GM12878 (cell line): Measurements from ENCODE around the gene FHOD3. TPM values are rescaled to one million over a fixed set of nuclear protein-coding genes. Genes with fewer than 3 reads are reported as not detected.

ENCODE experiments used
- ATAC-seq: fragments of 200-7000 bp; cut with Tn5 transposase; 3 replicates; pipeline ENCODE4 v1.9.1; 2020; ENCODE audit warnings: mild to moderate bottlenecking, moderate library complexity
- BruUV-seq: library from RNA; stranded (reverse); fragments of 400-500 nt; replicated peaks from 2 replicates; lab custom pipeline; 2021; lab: Mats Ljungman, UMichigan
- CTCF ChIA-PET: fragments of 300-600 bp; sonication (Branson Sonifier 250); formaldehyde crosslinking; extraction: SDS; loops from one replicate; lab custom pipeline; 2021; ENCODE audit warnings: inconsistent platforms; lab: Yijun Ruan, JAX
- POLR2A ChIA-PET: fragments of 350-600 bp; formaldehyde crosslinking; extraction: SDS; loops from one replicate; lab custom pipeline; 2021; ENCODE audit warnings: inconsistent platforms; lab: Charles Lee
- RAD21 ChIA-PET: fragments of 300-600 bp; sonication (Branson Sonifier 250); formaldehyde crosslinking; loops from one replicate; lab custom pipeline; 2023; ENCODE audit warnings: antibody characterized with exemption; ENCODE audit not compliant: unreplicated experiment; lab: Charles Lee
- SMC1A ChIA-PET: fragments of 300-600 bp; sonication (Branson Sonifier 250); formaldehyde crosslinking; loops from one replicate; lab custom pipeline; 2023; ENCODE audit not compliant: unreplicated experiment, uncharacterized antibody; lab: Charles Lee
- DNase-seq: peaks from one replicate; pipeline ENCODE4 v3.0.0-alpha.2; 2011; ENCODE audit warnings: low read depth, low spot score
- FAIRE-seq: peaks from 3 replicates; lab custom pipeline; 2011; peaks lifted over from hg19 to GRCh38; lab: Jason Lieb, UNC
- H2AFZ ChIP-seq: 2 replicates; pipeline ENCODE4 v1.6.0; 2011; ENCODE audit warnings: low read depth, low read length, control low read depth; ENCODE audit not compliant: control insufficient read depth
- H3K27ac ChIP-seq: 2 replicates; pipeline ENCODE4 v1.5.1; 2011; ENCODE audit warnings: control low read depth; ENCODE audit not compliant: control insufficient read depth, insufficient read depth
- H3K27me3 ChIP-seq, 2 experiments: replicated peaks in 1 of 2; 2 replicates each; pipeline versions ENCODE4 v1.6.0 to v1.6.1; 2011; ENCODE audit warnings: low read length in 1 of 2; ENCODE audit not compliant: control insufficient read depth in 2 of 2, insufficient read depth in 2 of 2
- H3K36me3 ChIP-seq, 2 experiments: 2 replicates each; pipeline ENCODE4 v1.5.1; 2011; ENCODE audit warnings: low read length in 1 of 2; ENCODE audit not compliant: control insufficient read depth in 2 of 2, insufficient read depth in 2 of 2
- H3K4me1 ChIP-seq: 2 replicates; pipeline ENCODE4 v1.6.1; 2011; ENCODE audit warnings: mild to moderate bottlenecking, low read length, moderate library complexity, mixed read lengths; ENCODE audit not compliant: control insufficient read depth, insufficient read depth
- H3K4me2 ChIP-seq: 2 replicates; pipeline ENCODE4 v1.6.0; 2011; ENCODE audit warnings: control low read depth; ENCODE audit not compliant: control insufficient read depth, insufficient read depth
- H3K4me3 ChIP-seq: fragments of 200-600 bp; sonication (generic); 2 replicates; pipeline ENCODE4 v1.5.1; 2016
- H3K79me2 ChIP-seq: 2 replicates; pipeline ENCODE4 v1.6.0; 2011; ENCODE audit warnings: low read length; ENCODE audit not compliant: control insufficient read depth, insufficient read depth
- H3K9ac ChIP-seq: 2 replicates; pipeline ENCODE4 v1.8.0; 2011; ENCODE audit warnings: low read length, control low read depth, mixed read lengths; ENCODE audit not compliant: control insufficient read depth, insufficient read depth
- H3K9me3 ChIP-seq: replicated peaks from 3 replicates; pipeline ENCODE4 v1.5.1; 2011; ENCODE audit warnings: mild to moderate bottlenecking, low read length; ENCODE audit not compliant: control insufficient read depth, insufficient read depth
- H4K20me1 ChIP-seq: 2 replicates; pipeline ENCODE4 v1.6.0; 2011; ENCODE audit not compliant: control insufficient read depth, insufficient read depth
- ASH2L ChIP-seq: fragments of 300-600, 200-600 bp; sonication (generic); IDR thresholded peaks from 2 replicates; pipeline ENCODE4 v1.6.1; 2017; ENCODE audit warnings: low read depth, mild to moderate bottlenecking, borderline replicate concordance
- CHD1 ChIP-seq: IDR thresholded peaks from 2 replicates; pipeline ENCODE4 v1.6.1; 2012; ENCODE audit warnings: low read depth, low read length, improper control_type of control experiment
- EED ChIP-seq: sonication (generic); IDR thresholded peaks from 2 replicates; pipeline ENCODE4 v1.6.1; 2016; ENCODE audit warnings: antibody characterized with exemption, low read depth
- ESRRA ChIP-seq: IDR thresholded peaks from 2 replicates; pipeline ENCODE4 v1.6.1; 2012; ENCODE audit warnings: mild to moderate bottlenecking, low read length, improper control_type of control experiment
- IRF4 ChIP-seq: IDR thresholded peaks from 2 replicates; pipeline ENCODE4 v1.6.1; 2011; ENCODE audit warnings: low read depth, low read length
- MTA3 ChIP-seq: IDR thresholded peaks from 2 replicates; pipeline ENCODE4 v1.6.1; 2012; ENCODE audit warnings: low read length, inconsistent platforms, borderline replicate concordance
- NR2C2 ChIP-seq: IDR thresholded peaks from 2 replicates; pipeline ENCODE4 v1.6.1; 2011; ENCODE audit warnings: borderline replicate concordance, low read depth; ENCODE audit not compliant: control insufficient read depth, insufficient read length
- NRF1 ChIP-seq: conservative IDR thresholded peaks from 2 replicates; pipeline ENCODE4 v1.6.1; 2011; ENCODE audit warnings: mild to moderate bottlenecking, low read depth, low read length, improper control_type of control experiment
- POLR2AphosphoS2 ChIP-seq: IDR thresholded peaks from 2 replicates; pipeline ENCODE4 v1.6.1; 2011; ENCODE audit warnings: low read depth, mild to moderate bottlenecking, low read length, improper control_type of control experiment, moderate library complexity
- SIN3A ChIP-seq: IDR thresholded peaks from 2 replicates; pipeline ENCODE4 v1.6.1; 2012; ENCODE audit warnings: low read depth, low read length, improper control_type of control experiment
- TCF7 ChIP-seq: IDR thresholded peaks from 2 replicates; pipeline ENCODE4 v1.6.1; 2014; ENCODE audit warnings: antibody characterized with exemption, borderline replicate concordance
- ZNF24 ChIP-seq: fragments of 450-650 bp; IDR thresholded peaks from 2 replicates; pipeline ENCODE4 v1.6.1; 2017; ENCODE audit warnings: antibody characterized with exemption, mild to moderate bottlenecking
- WGBS: methylation state at CpG from one replicate; pipeline ENCODE4 v1.1.6; 2016; ENCODE audit warnings: low lambda C conversion rate; ENCODE audit not compliant: insufficient replicate concordance, insufficient coverage; ENCODE audit errors: missing lambda C conversion rate; 5-methylcytosine and 5-hydroxymethylcytosine counted together
- in situ Hi-C: fragments of 300-500 bp; cut with MboI; formaldehyde crosslinking; loops from 9 replicates; pipeline ENCODE4 v1.14.3; 2018; ENCODE audit warnings: mixed read lengths
- intact Hi-C: fragments of 100-400 bp; cut with micrococcal nuclease; formaldehyde crosslinking; loops from one replicate; pipeline ENCODE4 v1.14.2; 2022; ENCODE audit not compliant: unreplicated experiment
- polyA plus RNA-seq, 11 experiments: library from polyadenylated mRNA; depleted of rRNA in 4 of 11; unstranded in 6 of 11; stranded (reverse) in 5 of 11; fragments of >200 nt; fragmentation: Nextera tagmentation in 4 of 11; fragmentation: Illumina TruSeq in 1 of 11; extraction: Ambion mirVana in 4 of 11; extraction: Trizol in 1 of 11; gene quantifications; 1 replicate in 1 of 11; 2 replicates in 10 of 11; pipeline versions ENCODE4 v1.2.1 to v1.2.3, GENCODE V29; 2011 to 2016; ENCODE audit warnings: inconsistent platforms in 2 of 11, missing spikeins in 2 of 11, low read depth in 1 of 11
- total RNA-seq, 4 experiments: library from RNA; depleted of rRNA in 3 of 4; stranded (reverse); fragments of >200 nt in 3 of 4; fragmentation: Illumina TruSeq in 1 of 4; extraction: Trizol in 1 of 4; gene quantifications; 2 replicates each; pipeline versions ENCODE4 v1.2.1 to v1.2.3, GENCODE V29; 2013 to 2021

FHOD3 gene
- total and polyA plus RNA-seq, 10 of the 15 experiments (the other 5 are each of a cell fraction or from before 2014, with no cell fraction given): 0.77 to 26.7 (median 10.4) TPM

- H3K79me2 ChIP-seq: no peaks in the 10 kb centered on the region
- H3K4me1 ChIP-seq: no peaks in the 10 kb centered on the region
- no peak overlapping the region for H3K4me2 ChIP-seq
- ChIA-PET SMC1A (interaction anchor here (0.8 to 2.6 kb wide), 7 partner anchors 10 to 716 kb away, joined by 3 to 11 read pairs (median 3); partner anchors contain the start of genes KIAA1328 and TPGS2), POLR2A (no interaction called here), CTCF (interaction anchor here (1.2 to 8.3 kb wide), 4 partner anchors 10 to 123 kb away, joined by 3 to 68 read pairs (median 12); no protein-coding TSS in a partner anchor), RAD21 (interaction anchor here (1.4 kb wide), 2 partner anchors 123 to 527 kb away, joined by 3 to 7 read pairs; no protein-coding TSS in a partner anchor)
- H3K27me3 ChIP-seq: no peaks in the 10 kb centered on the region
- no peak for DNase-seq
- peaks cover 6 to 7% of the 10 kb centered on the region in 2 experiments; a peak in 3 of 4 replicates for H3K36me3 ChIP-seq
- H3K9me3 ChIP-seq: no peaks in the 10 kb centered on the region
- WGBS: 80% methylated on average over 3 of the region's 3 CpGs
- intact Hi-C loops (no loop called here), in situ Hi-C loops (loop anchor here (25.0 kb wide), 1 partner anchor 1224 kb away; the partner anchor contains the start of gene GALNT1)
- no peak for FAIRE-seq
- no peak overlapping the region for H3K27ac ChIP-seq
- no peak overlapping the region for H3K9ac ChIP-seq
- TF ChIP-seq ZNF24 (no peak), POLR2AphosphoS2 (no peak), ASH2L (no peak)
- no peak for ATAC-seq
- BruUV-seq: no TSS peak
- no peaks in the 10 kb centered on the region for H4K20me1 ChIP-seq
- no peak overlapping the region for H2AFZ ChIP-seq
- H3K4me3 ChIP-seq: no peak overlapping the region
These were observed 513.9 kb downstream of the FHOD3 start for GRCh38 chr18:36811430-36811829.

- SMC1A ChIA-PET: interaction anchor here (1.7 to 2.6 kb wide), 2 partner anchors 17 to 124 kb away, joined by 6 to 11 read pairs; partner anchors contain the start of genes KIAA1328 and TPGS2
- ATAC-seq (no peak), DNase-seq (no peak), FAIRE-seq (no peak)
- H3K36me3 ChIP-seq: peaks cover 5 to 6% of the 10 kb centered on the region in 2 experiments; a peak in 3 of 4 replicates
- H3K9me3 ChIP-seq: no peaks in the 10 kb centered on the region
- no peaks in the 10 kb centered on the region for H3K4me1 ChIP-seq
- intact Hi-C loops (no loop called here), in situ Hi-C loops (loop anchor here (25.0 kb wide), 1 partner anchor 1225 kb away; the partner anchor contains the start of gene GALNT1)
- POLR2A ChIA-PET: interaction anchor here (0.6 to 1.1 kb wide), 2 partner anchors 9 to 15 kb away, joined by 3 to 6 read pairs; no protein-coding TSS in a partner anchor
- RAD21 ChIA-PET: no interaction called here
- TF ChIP-seq NR2C2 (no peak), EED (no peak), ESRRA (no peak), TCF7 (no peak), ZNF24 (no peak), CHD1 (no peak), IRF4 (no peak), NRF1 (no peak), MTA3 (no peak), SIN3A (no peak)
- no peak overlapping the region for H3K4me2 ChIP-seq
- no TSS peak for BruUV-seq
- H2AFZ ChIP-seq: no peak overlapping the region
- CTCF ChIA-PET: interaction anchor here (1.2 to 8.3 kb wide), 3 partner anchors 14 to 123 kb away, joined by 3 to 68 read pairs (median 16); no protein-coding TSS in a partner anchor
- H3K4me3 ChIP-seq: no peak overlapping the region
- no peaks in the 10 kb centered on the region for H4K20me1 ChIP-seq
- no peaks in the 10 kb centered on the region for H3K79me2 ChIP-seq
- no peak overlapping the region for H3K27ac ChIP-seq
- no peaks in the 10 kb centered on the region for H3K27me3 ChIP-seq
- no peak overlapping the region for H3K9ac ChIP-seq
These were observed 514.4 kb downstream of the FHOD3 start for GRCh38 chr18:36811955-36812354.
